Measurements from ENCODE around the gene SLC22A17. TPM values are rescaled to one million over a fixed set of nuclear protein-coding genes. Genes with fewer than 3 reads are reported as not detected.
"Not testable (repeated sequence)": the region's sequence is repeated elsewhere in the genome, so short reads cannot be mapped to it uniquely, and the experiment has no call there.

The SLC22A17 gene
- total RNA-seq, 1 donor from 2014 or later: 0.99 TPM

DNA sequence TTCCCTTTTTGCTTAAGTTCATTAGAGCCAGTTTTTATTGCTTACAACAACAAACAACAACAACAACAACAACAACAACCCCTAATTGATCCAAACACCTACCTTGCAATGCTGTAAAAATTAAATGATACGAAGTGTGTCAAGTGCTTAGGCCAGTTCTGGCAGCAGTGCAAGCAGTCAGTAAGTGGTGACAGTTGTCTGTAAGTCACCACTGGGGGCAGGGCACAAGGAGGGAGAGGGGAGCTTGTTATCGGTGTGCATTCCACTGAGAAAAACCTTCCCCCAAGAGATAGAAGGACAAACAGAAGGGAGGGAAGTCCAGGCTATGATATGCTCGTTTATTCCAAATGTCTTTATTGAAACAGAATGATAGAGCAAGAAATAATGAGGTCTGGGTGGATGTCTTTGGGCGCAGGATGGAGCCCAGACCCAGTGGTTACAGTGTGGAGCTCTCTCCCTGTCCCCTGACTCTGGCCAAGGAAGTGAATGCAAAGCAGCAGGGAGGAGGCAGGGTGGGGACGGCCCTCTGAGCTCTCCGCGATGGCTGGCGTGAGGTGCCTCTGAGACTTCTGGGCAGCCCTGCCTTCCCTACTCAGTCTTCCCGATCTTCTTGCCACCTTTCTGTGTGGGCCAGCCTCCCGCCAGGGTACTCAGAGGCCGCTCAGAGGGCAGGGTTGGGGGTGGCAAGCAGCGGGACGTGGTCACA, 6.5 kb downstream of the SLC22A17 start:
- no peak for DNase-seq (ENCODE audit: low read depth, low spot score)

DNA sequence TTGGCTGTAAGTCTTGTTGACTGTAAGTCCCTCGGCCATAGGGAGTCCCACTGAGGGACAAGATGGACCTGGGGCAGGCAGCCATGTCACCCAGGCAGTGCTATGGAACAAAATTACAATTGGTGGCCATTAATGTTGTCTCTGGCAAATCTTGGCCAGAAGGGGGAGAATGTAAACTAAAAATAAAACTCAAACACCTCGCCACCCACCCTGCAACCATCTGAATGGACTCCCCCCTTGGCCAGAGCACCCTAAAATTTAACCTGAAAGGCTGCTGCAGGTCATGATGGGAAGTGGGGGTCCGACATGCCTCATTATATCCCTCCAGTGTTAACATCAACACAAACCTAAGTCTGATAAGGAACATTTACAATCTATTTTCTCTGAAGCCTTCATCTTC, 8.2 kb downstream of the SLC22A17 start:
- DNase-seq (ENCODE audit: low read depth, low spot score): no peak

DNA sequence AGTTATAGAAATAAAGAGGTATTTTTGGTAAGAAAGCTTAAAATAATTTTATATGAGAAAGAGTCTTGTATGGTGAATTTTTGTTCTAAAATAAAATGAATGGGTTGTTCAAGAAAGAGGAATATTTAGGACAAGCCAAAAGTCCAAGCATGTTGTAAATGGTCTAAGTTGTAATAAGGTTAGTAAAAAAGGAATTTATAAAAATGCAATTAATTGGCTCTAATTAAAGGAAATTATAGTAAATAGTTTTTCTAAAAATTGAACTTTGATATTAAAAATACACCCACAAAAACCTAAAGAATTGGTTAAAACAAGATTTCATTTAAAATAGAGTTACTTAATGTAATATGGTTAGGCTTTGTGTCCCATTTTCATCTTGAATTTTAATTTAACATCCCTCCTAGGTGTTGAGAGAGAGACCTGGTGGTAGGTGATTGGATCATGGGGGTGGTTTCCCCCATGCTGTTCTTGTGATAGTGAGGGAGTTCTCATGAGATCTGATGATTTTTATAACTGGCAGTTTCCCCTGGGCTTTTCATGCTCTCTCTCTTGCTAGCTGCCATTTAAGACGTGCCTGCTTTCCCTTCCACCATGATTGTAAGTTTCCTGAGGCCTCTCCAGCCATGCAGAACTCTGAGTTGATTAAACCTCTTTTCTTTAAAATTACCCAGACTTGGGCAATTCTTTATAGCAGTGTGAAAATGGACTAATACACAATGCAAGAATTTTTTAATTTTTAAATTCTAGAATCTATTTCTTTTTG, 13.0 kb downstream of the SLC22A17 start:
- DNase-seq (ENCODE audit: low read depth, low spot score): no peak

DNA sequence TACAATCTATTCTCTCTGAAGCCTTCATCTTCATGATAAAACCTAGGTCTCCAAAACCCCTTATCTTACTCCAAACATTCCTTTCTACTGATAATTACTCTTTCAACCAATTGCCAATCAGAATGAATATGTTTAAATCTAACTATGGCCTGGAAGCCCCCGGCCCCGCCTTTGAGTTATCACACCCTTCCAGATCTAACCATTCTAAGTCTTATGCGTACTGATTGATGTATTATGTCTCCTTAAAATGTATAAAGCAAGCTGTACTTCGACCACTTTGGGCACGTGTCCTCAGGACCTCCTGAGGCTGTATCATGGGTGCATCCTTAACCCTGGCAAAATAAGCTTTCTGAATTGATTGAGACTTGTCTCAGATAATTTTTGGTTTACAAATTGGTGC, 17.1 kb downstream of the SLC22A17 start:
- no peak for DNase-seq (ENCODE audit: low read depth, low spot score)

DNA sequence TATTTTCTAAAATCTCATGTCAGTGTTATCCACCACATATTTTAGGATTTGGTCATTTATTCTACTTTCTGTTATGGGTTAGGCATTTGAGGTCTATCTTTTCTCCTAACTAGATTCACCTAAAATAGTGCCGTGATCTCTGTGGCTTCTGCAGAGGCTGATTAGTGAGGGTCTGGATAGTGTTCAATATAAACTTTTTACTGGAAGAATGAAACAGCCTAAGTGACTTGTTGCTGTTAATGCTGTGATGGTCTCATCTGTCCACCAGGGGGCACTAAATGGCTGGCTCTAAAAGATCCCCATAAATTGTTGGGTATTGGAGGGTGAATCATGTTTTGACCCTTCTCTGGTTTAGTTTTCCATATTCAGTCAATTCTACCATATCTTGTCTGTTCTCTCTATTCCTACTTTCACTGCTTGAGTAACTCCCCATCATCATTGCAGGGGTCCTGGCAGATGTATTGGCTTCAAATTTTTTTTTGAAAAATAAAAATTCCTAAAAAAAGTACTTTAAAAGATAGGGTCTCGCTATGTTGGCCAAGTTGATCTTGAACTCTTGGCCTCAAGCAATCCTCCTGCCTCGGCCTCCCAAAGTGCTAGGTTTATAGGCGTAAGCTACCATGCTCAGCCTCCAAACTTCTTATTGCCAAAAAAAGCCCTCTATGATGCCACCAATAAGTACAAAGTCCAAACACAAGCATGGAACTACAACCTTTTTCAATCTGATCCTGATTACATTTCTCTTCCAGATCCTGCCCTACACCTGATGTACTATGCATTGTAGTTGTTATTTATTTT, 24.5 kb downstream of the SLC22A17 start:
- peak; percentile 41 for DNase-seq (ENCODE audit: low read depth, low spot score)

DNA sequence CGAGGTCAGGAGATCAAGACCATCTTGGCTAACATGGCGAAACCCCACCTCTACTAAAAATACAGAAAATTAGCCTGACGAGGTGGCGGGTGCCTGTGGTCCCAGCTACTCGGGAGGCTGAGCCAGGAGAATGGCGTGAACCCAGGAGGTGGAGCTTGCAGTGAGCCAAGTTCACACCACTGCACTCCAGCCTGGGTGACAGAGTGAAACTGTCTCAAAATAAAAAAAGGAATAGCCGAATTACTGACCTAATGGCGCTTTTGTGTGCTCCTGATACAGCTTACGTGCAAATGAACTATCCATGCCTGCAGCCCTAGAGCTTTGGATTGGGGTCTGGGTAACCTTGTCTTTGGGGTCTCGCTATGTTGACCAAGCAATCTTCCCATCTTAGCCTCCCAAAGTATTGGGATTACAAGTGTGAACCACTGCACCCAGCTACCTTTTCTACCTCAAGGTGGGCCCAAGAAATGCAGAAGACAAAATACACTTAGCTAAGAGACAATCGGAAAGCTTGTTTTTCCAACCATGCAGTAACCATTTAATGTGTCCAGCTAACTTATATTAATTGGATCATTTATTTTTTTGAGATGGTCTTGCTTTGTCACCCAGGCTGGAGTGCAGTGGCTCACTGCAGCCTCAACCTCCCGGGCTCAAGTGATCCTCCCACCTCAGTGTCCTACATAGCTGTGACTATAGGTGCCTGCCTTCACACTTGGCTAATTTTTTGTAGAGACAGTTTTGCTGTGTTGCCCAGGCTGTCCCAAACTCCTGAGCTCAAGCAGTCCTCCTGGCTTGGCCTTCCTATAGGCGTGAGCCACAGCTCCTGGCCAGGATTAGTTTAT, 26.0 kb downstream of the SLC22A17 start:
- DNase-seq (ENCODE audit: low read depth, low spot score): no peak

DNA sequence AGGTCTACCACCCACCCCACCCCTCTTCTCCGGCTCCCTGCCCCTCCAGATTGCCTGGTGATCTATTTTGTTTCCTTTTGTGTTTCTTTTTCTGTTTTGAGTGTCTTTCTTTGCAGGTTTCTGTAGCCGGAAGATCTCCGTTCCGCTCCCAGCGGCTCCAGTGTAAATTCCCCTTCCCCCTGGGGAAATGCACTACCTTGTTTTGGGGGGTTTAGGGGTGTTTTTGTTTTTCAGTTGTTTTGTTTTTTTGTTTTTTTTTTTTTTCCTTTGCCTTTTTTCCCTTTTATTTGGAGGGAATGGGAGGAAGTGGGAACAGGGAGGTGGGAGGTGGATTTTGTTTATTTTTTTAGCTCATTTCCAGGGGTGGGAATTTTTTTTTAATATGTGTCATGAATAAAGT, 26.9 kb downstream of the SLC22A17 start:
- DNase-seq (ENCODE audit: low read depth, low spot score): not testable (repeated sequence)

DNA sequence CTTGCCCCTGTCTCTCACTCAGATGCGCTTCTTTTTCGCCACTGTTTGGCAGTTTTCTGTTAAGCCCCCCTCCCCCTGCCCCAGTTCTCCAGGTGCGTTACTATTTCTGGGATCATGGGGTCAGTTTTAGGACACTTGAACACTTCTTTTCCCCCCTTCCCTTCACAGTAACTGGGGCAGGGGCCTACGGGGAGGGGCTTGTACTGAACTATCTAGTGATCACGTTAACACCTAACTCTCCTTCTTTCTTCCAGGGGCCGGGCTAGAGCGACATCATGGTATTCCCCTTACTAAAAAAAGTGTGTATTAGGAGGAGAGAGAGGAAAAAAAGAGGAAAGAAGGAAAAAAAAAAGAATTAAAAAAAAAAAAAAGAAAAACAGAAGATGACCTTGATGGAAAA, 27.7 kb downstream of the SLC22A17 start:
- no peak for DNase-seq (ENCODE audit: low read depth, low spot score)

DNA sequence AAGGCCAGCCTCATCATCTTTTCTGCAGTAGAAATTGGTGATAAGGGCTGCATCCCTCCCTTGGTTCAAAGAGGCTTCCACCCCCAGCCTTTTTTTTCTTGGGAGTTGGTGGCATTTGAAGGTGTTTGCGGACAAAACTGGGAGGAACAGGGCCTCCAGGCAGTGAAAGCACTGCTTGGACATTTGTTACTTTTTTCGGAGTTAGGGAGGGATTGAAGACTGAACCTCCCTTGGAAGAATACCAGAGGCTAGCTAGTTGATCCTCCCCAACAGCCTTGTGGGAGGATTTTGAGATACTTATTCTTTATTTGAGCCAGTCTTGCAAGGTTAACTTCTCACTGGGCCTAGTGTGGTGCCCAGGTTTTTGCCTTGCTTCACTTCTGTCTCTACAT, 28.2 kb downstream of the SLC22A17 start:
- DNase-seq (ENCODE audit: low read depth, low spot score): no peak

DNA sequence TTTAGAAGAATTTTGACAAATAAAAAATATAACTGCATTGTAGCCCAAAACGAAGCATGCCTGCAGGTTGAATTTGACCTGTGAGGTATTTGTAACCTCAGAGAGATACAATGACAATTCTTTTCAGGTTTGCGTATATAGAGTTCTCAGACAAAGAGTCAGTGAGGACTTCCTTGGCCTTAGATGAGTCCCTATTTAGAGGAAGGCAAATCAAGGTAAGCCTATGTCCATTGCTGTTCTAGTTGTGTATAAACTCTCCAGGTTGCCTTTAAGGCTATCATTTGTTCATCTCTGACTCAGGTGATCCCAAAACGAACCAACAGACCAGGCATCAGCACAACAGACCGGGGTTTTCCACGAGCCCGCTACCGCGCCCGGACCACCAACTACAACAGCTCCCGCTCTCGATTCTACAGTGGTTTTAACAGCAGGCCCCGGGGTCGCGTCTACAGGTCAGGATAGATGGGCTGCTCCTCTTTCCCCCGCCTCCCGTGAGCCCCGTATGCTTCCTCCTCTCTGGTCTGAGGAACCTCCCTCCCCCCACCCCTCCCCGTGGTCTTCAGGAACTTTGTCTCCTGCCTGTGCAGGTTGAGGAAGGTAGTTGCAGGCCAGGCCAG, 28.7 kb downstream of the SLC22A17 start:
- no peak for DNase-seq (ENCODE audit: low read depth, low spot score)

DNA sequence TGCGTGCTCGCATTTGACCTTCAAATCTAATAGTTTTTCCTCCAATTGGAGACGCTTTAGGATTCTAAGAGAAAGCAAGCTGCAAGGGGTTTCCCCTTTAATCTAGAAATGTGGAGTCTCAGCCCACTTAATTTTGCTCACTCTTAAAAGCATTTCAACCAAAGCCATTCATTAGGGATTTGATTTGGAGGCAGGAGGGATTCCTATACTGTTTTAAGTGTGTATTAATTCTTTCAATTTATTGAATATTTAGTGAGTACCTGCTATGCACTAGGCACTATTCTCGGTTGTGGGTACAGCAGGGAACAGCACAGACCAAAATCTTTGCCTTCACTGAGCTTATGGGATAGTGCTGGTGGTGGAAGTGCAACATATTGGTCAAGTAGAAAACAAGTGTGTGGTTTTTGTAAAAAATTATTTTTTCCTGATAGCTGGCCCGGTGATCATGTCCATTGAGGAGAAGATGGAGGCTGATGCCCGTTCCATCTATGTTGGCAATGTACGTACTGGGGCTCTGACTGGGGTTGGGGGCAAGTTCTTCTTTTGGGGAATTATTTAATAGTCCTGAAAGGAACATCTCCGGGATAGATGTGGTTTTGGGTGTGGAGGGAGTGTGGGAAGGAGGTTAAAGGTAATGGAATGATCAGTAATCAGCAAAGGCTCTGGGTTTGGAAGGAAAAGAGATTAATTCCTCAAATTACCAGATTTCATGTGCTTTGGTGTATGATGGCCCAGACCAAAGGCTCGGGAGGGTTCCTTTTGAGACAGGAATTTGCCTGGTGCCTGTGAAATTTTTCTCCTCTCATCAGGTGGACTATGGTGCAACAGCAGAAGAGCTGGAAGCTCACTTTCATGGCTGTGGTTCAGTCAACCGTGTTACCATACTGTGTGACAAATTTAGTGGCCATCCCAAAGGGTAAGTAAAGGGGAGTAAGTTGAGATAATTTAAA, 29.8 kb downstream of the SLC22A17 start:
- no peak for DNase-seq (ENCODE audit: low read depth, low spot score)

DNA sequence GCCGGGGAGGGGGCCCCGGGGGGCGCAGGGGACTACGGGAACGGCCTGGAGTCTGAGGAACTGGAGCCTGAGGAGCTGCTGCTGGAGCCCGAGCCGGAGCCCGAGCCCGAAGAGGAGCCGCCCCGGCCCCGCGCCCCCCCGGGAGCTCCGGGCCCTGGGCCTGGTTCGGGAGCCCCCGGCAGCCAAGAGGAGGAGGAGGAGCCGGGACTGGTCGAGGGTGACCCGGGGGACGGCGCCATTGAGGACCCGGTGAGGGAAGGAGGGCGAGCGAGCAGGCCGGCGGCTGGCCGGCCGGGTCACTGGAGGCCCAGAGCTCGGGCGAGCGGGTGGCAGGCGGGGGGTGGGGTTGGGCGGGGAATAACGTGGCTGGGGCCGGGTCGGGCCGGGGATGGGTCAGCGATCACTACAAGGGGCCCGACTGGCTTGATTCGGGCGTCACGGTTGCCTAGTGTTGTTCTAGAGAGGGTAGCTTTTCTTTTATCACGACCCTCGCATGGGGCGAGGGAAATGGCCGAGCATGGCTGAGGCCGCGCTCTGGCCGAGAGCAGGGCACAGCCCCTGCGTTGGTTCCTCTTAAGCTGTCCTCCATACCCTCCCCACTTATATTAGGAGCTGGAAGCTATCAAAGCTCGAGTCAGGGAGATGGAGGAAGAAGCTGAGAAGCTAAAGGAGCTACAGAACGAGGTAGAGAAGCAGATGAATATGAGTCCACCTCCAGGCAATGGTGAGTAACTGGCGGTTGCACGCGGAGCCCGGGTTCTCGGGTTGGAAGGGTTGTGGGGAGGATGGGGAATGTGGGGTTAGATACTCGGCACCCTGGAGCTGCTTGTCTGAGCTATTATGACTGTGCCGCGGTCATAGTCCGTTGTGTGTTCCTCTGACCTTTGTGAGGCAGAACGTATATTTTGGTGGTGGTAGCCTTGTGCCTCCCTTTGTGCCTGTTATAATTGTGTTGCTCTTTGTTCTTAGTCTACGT, 30.8 kb downstream of the SLC22A17 start:
- no peak for DNase-seq (ENCODE audit: low read depth, low spot score)

DNA sequence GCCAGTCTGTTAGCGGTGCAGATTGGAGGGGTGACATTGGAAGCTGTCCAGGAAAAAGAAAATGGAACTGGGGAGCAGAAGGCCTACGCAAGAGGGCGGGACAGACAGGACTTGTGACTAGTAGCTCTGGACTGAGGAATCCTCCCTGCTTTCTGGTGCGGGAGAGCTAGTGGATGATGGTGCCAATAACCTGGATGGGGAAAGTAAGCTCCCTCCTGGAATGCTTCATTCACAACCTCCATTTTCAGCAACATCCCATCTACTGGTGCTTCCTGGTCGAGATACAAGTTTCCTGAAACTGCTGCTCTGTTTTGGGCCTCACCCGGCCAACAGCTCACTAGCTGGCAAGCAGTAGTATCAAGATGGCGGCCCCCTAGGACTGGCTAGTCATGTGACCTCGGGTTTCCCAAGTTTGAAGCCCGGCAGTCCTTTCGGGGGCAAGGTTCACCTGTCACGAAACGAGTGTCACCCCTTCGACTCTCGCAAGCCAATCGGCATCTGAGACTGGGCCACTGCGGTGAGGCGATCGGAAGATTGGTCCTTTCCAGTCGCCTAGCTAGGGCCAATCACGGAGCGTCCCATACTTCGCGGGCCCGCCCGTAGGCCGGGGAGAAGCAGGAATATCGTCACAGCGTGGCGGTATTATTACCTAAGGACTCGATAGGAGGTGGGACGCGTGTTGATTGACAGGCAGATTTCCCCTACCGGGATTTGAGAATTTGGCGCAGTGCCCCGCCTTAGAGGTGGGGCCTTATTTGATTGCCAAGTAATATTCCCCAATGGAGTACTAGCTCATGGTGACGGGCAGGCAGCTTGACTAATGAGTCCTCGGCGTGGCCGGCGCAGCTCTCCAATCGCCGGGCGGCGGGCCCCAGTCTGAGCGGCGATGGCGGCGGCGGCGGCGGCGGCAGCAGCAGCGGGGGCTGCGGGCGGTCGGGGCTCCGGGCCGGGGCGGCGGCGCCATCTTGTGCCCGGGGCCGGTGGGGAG, 31.8 kb downstream of the SLC22A17 start, which contains the start of gene PABPN1:
Gene PABPN1 (plus strand): TSS at position 874 of the 988 bp plus-strand sequence. CDS start 13 bp downstream, at position 887.
- peak; percentile 100 for DNase-seq (ENCODE audit: low read depth, low spot score)

DNA sequence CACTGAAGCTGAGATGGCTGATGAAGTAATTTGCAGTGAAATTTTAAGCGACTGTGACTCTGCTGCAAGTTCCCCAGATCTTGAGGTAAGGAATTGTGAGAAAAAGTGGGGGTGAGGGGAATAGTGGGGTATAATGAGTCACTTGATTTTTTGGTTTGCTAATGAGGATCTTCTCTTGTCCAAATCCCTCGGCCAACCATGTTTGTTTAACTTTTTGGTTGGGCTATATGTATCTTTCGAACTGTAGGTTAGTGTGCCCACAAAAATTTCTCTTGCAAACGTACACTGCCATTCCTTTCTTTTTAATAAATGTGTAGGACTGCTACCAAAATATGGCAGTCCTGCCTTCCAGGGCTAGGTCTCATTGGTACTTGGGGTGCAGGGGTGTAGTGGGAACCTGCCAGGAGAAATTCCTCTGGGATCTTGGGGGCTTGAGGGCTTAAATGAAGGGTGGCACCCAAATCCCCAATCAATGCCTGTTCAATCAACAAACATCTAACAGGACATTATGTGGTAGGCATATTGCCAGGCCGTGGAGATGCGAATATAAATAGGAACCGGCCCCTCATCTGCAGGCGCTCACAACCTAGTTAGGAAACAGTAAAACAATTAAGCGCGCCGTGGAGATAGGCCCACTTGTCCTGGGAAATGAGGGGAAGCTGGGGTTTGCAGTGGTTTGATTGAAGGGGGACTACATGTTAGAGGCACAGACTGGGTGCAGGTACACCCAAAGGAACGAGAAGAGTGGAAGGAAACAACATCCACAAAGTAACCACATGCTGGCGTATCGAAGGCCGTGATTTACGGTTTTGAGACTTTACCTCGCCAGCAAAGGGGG, 32.7 kb downstream of the SLC22A17 start:
- no peak for DNase-seq (ENCODE audit: low read depth, low spot score)

DNA sequence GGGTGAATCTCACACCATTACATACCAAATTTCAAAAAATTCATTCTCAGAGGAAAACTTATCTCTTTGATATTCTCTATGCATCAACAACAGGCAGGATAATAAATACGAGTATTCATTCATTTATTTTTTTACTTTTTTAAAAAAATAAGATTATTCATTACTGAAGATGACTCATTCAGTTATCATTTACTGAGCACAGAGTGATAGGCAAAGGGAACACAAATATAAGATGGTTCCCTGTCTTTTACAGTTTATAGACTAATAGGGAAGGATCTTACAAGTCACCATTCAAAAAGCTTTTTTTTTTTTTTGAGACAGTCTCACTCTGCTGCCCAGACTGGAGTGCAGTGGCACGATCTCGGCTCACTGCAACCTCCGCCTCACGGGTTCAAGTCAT, 36.4 kb downstream of the SLC22A17 start:
- DNase-seq (ENCODE audit: low read depth, low spot score): no peak

DNA sequence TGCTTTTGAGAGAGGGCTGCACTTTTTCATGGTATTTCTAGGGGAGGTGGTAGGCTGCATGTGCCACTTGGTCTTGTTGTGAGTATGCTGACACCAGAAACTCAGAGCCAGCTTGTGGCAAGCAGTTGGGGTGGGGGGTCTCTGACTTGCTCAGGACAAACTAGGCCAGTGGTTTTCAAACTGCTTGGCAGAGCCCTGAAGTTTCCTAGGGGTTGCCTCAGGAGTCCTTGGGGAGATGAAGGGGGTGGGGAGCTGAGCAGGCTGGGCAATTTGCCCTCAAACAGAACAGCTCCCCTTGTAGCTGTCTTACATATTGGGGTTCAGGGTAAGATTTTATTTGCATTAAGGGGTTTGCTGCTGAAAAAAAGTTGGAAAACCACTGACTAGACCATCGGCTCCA, 42.1 kb downstream of the SLC22A17 start:
- no peak for DNase-seq (ENCODE audit: low read depth, low spot score)
